ENCODE results near the gene FOXO3.

DNA sequence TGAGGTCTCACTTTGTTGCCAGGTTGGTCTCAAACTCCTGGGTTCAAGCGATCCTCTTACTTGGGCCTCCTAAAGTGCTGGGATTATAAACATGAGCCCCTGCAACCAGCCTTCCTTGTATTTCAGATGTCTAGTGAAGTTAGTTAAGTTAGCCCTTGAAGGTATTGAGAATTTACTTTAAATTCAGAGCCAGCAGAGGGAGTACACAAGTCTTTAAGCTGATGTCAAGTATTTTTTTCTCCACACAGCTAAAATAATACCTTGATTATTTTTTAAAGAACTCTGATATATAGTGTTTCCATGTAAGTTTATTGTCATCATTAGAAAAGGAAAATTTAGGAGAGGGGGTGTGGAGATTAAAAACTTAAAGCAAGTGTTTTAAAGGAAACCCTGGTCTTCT is 9.8 kb downstream of the FOXO3 start:
- TF ChIP-seq, protein P1, sequence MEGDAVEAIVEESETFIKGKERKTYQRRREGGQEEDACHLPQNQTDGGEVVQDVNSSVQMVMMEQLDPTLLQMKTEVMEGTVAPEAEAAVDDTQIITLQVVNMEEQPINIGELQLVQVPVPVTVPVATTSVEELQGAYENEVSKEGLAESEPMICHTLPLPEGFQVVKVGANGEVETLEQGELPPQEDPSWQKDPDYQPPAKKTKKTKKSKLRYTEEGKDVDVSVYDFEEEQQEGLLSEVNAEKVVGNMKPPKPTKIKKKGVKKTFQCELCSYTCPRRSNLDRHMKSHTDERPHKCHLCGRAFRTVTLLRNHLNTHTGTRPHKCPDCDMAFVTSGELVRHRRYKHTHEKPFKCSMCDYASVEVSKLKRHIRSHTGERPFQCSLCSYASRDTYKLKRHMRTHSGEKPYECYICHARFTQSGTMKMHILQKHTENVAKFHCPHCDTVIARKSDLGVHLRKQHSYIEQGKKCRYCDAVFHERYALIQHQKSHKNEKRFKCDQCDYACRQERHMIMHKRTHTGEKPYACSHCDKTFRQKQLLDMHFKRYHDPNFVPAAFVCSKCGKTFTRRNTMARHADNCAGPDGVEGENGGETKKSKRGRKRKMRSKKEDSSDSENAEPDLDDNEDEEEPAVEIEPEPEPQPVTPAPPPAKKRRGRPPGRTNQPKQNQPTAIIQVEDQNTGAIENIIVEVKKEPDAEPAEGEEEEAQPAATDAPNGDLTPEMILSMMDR (IDR thresholded peaks at IDR 0.05; ENCODE audit: insufficient read depth, low read depth, low read length), result no peak
- TF ChIP-seq EZH2 (IDR thresholded peaks at IDR 0.05; ENCODE audit: insufficient read depth, low read length), result no peak
